ENCODE measurements around the gene TMEM125. TPM values are rescaled to one million over a fixed set of nuclear protein-coding genes. Genes with fewer than 3 reads are reported as not detected.

TMEM125 gene
- polyA plus RNA-seq, 2 donors, result 10.9 to 11.7 TPM

DNA sequence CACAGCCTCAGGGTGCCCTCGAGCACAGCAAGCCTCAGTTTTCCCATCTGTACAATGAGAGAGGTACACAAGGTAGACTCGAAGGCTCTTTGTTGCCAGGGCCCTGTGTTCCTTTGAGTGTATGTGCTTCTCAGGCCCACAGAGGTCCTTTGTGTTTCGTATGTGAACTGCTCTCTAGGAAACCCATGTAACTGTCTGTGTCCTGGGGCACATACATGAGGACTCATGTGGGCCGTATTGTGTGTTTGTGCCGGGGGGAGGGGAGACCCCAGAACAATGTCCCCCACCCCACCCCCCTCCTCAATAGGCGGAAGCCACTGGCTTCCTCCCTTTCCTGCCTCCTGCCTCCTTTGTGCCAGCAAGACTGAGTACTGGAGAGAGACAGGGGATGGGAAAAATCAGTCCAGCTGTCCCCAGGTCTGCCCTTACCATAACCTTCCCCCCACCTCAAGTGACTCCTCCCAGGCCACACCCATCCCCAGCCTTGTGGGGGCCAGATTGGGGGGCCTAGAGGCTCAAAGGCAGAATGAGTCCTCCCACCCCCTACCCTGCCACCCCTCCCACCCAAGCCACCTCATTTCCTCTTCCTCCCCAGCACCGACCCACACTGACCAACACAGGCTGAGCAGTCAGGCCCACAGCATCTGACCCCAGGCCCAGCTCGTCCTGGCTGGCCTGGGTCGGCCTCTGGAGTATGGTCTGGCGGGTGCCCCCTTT is 30.8 kb downstream of the TMEM125 start, which contains the start of gene TIE1:
Gene TIE1, plus strand, starts transcription at position 605 of the 717 bp plus-strand sequence. Its CDS starts 90 bp downstream, at position 695.
- Histone ChIP-seq H3K27ac (ENCODE audit: low read depth in 2 of 2, low read length in 1 of 2) (peak within 1 kb of the TSS in 1 of 2 donors; percentile 48), H3K4me1 (ENCODE audit: control insufficient read depth in 2 of 2, insufficient read depth in 2 of 2, low read length in 1 of 2) (peaks cover 2 to 8% of the 10 kb centered on the region in 2 donors), H3K27me3 (ENCODE audit: control insufficient read depth in 1 of 2, insufficient read depth in 2 of 2, low read length in 2 of 2) (no peaks in the 10 kb centered on the region), H3K36me3 (ENCODE audit: control insufficient read depth in 2 of 2, insufficient read depth in 2 of 2, low read length in 1 of 2) (peaks cover 0 to under 1% of the 10 kb centered on the region in 2 donors), H3K9me3 (ENCODE audit: control insufficient read depth in 2 of 2, insufficient read depth in 1 of 2, low read depth in 1 of 2, low read length in 1 of 2) (no peaks in the 10 kb centered on the region), H3K4me3 (ENCODE audit: low read depth in 1 of 2, low read length in 2 of 2) (no peak within 1 kb of the TSS)
- 71 to 75% methylated on average over 9 to 10 of the region's 10 CpGs for WGBS, 2 donors

DNA sequence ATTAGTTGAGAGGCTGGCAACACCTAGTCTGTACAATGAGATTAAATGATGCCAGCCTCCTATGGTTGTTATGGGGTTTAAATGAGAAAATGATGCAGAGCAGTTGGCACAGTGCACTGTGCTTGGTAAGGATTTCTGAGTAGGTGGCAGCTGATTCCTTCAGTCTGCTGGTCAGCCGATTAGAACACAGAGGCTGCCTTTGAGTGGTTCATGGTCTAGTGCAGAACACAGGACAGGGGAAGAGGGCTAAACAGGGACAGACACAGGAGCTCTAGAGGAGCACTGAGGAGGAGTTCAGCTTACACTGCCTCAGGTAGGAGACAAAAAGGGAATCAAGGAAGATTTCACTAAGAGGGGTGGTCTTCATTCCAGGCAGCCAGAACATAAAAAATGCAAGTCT is 32.4 kb downstream of the TMEM125 start:
- H3K9me3 ChIP-seq (ENCODE audit: control insufficient read depth in 2 of 2, insufficient read depth in 1 of 2, low read depth in 1 of 2, low read length in 1 of 2), result no peaks in the 10 kb centered on the region
- WGBS, 2 donors, result 74 to 85% methylated on average over 1 of the region's 1 CpG
- H3K27ac ChIP-seq (ENCODE audit: low read depth in 2 of 2, low read length in 1 of 2), result no peak overlapping the region
- H3K27me3 ChIP-seq (ENCODE audit: control insufficient read depth in 1 of 2, insufficient read depth in 2 of 2, low read length in 2 of 2), result no peaks in the 10 kb centered on the region
- peaks cover 2 to 8% of the 10 kb centered on the region in 2 donors for H3K4me1 ChIP-seq (ENCODE audit: control insufficient read depth in 2 of 2, insufficient read depth in 2 of 2, low read length in 1 of 2)
- peaks cover 0 to 2% of the 10 kb centered on the region in 2 donors for H3K36me3 ChIP-seq (ENCODE audit: control insufficient read depth in 2 of 2, insufficient read depth in 2 of 2, low read length in 1 of 2)
- H3K4me3 ChIP-seq (ENCODE audit: low read depth in 1 of 2, low read length in 2 of 2), result no peak overlapping the region

- Histone ChIP-seq H3K9me3 (ENCODE audit: control insufficient read depth in 2 of 2, insufficient read depth in 1 of 2, low read depth in 1 of 2, low read length in 1 of 2) (no peaks in the 10 kb centered on the region), H3K4me1 (ENCODE audit: control insufficient read depth in 2 of 2, insufficient read depth in 2 of 2, low read length in 1 of 2) (peaks cover 2 to 8% of the 10 kb centered on the region in 2 donors), H3K4me3 (ENCODE audit: low read depth in 1 of 2, low read length in 2 of 2) (no peak overlapping the region), H3K27ac (ENCODE audit: low read depth in 2 of 2, low read length in 1 of 2) (no peak overlapping the region), H3K27me3 (ENCODE audit: control insufficient read depth in 1 of 2, insufficient read depth in 2 of 2, low read length in 2 of 2) (no peaks in the 10 kb centered on the region), H3K36me3 (ENCODE audit: control insufficient read depth in 2 of 2, insufficient read depth in 2 of 2, low read length in 1 of 2) (peaks cover 0 to 2% of the 10 kb centered on the region in 2 donors)
- 72 to 73% methylated on average over 7 of the region's 7 CpGs for WGBS, 2 donors
These were observed 33.1 kb downstream of the TMEM125 start for GRCh38 chr1:43302721-43303470.

GRCh38 chr1:43303471-43304313 is 33.9 kb downstream of the TMEM125 start:
- Histone ChIP-seq H3K4me3 (ENCODE audit: low read depth in 1 of 2, low read length in 2 of 2) (no peak overlapping the region), H3K36me3 (ENCODE audit: control insufficient read depth in 2 of 2, insufficient read depth in 2 of 2, low read length in 1 of 2) (peaks cover 0 to 2% of the 10 kb centered on the region in 2 donors), H3K27me3 (ENCODE audit: control insufficient read depth in 1 of 2, insufficient read depth in 2 of 2, low read length in 2 of 2) (no peaks in the 10 kb centered on the region), H3K27ac (ENCODE audit: low read depth in 2 of 2, low read length in 1 of 2) (no peak overlapping the region), H3K4me1 (ENCODE audit: control insufficient read depth in 2 of 2, insufficient read depth in 2 of 2, low read length in 1 of 2) (peaks cover 2 to 8% of the 10 kb centered on the region in 2 donors), H3K9me3 (ENCODE audit: control insufficient read depth in 2 of 2, insufficient read depth in 1 of 2, low read depth in 1 of 2, low read length in 1 of 2) (no peaks in the 10 kb centered on the region)
- 60 to 66% methylated on average over 8 of the region's 8 CpGs for WGBS, 2 donors

DNA sequence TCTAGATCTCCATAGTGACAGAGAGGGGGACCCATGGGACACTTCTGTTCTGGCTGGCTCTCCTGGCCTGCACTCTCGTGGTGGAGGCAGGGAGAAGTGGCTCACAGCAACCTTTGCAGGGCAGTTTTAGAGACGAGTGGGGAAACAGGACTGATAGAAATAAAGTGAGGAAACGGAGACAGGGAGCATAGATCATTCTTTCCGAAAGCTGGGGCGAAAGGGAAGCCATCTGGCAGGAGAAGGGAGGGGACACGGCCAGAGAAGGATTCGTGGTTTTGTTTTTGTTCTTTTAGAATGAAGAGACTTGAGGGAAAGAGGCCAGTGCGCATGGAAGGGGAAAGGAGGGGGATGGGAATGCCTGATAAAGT is 34.5 kb downstream of the TMEM125 start:
- no peak overlapping the region for H3K4me3 ChIP-seq (ENCODE audit: low read depth in 1 of 2, low read length in 2 of 2)
- peaks cover 0 to 2% of the 10 kb centered on the region in 2 donors for H3K36me3 ChIP-seq (ENCODE audit: control insufficient read depth in 2 of 2, insufficient read depth in 2 of 2, low read length in 1 of 2)
- 34 to 53% methylated on average over 8 of the region's 8 CpGs for WGBS, 2 donors
- H3K9me3 ChIP-seq (ENCODE audit: control insufficient read depth in 2 of 2, insufficient read depth in 1 of 2, low read depth in 1 of 2, low read length in 1 of 2), result no peaks in the 10 kb centered on the region
- no peaks in the 10 kb centered on the region for H3K27me3 ChIP-seq (ENCODE audit: control insufficient read depth in 1 of 2, insufficient read depth in 2 of 2, low read length in 2 of 2)
- no peak overlapping the region for H3K27ac ChIP-seq (ENCODE audit: low read depth in 2 of 2, low read length in 1 of 2)
- peaks cover 2 to 8% of the 10 kb centered on the region in 2 donors for H3K4me1 ChIP-seq (ENCODE audit: control insufficient read depth in 2 of 2, insufficient read depth in 2 of 2, low read length in 1 of 2)

- WGBS, 2 donors, result 89% methylated on average over 37 to 46 of the region's 46 CpGs
- H3K4me1 ChIP-seq (ENCODE audit: control insufficient read depth in 2 of 2, insufficient read depth in 2 of 2, low read length in 1 of 2), result peaks cover 2 to 8% of the 10 kb centered on the region in 2 donors
- no peak overlapping the region for H3K27ac ChIP-seq (ENCODE audit: low read depth in 2 of 2, low read length in 1 of 2)
- no peak overlapping the region for H3K4me3 ChIP-seq (ENCODE audit: low read depth in 1 of 2, low read length in 2 of 2)
- H3K27me3 ChIP-seq (ENCODE audit: control insufficient read depth in 1 of 2, insufficient read depth in 2 of 2, low read length in 2 of 2), result no peaks in the 10 kb centered on the region
- H3K36me3 ChIP-seq (ENCODE audit: control insufficient read depth in 2 of 2, insufficient read depth in 2 of 2, low read length in 1 of 2), result peaks cover 0 to 2% of the 10 kb centered on the region in 2 donors
- H3K9me3 ChIP-seq (ENCODE audit: control insufficient read depth in 2 of 2, insufficient read depth in 1 of 2, low read depth in 1 of 2, low read length in 1 of 2), result no peaks in the 10 kb centered on the region
These were observed 35.1 kb downstream of the TMEM125 start for GRCh38 chr1:43304771-43305300.

DNA sequence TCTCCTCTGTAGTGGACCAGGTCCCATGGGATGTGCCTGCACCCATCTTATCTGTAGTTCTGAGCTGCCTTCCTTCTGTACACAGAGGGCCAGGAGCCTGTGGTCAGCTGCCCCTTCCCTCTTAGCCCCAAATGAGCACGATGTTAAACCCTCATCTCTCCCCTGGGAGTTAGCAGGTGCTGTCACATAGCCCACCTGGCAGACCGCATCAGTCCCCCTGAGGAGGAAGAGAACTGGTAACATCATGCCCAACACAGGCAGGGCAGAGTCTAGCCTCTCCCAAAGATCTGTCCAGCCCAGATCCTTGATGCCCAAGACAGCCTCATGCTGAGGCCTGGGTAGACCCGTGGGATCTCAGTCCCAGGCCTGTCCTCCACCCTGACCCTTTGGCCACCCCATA is 35.7 kb downstream of the TMEM125 start:
- H3K27ac ChIP-seq (ENCODE audit: low read depth in 2 of 2, low read length in 1 of 2), result no peak overlapping the region
- no peaks in the 10 kb centered on the region for H3K27me3 ChIP-seq (ENCODE audit: control insufficient read depth in 1 of 2, insufficient read depth in 2 of 2, low read length in 2 of 2)
- H3K9me3 ChIP-seq (ENCODE audit: control insufficient read depth in 2 of 2, insufficient read depth in 1 of 2, low read depth in 1 of 2, low read length in 1 of 2), result no peaks in the 10 kb centered on the region
- H3K4me1 ChIP-seq (ENCODE audit: control insufficient read depth in 2 of 2, insufficient read depth in 2 of 2, low read length in 1 of 2), result peaks cover 2 to 8% of the 10 kb centered on the region in 2 donors
- H3K36me3 ChIP-seq (ENCODE audit: control insufficient read depth in 2 of 2, insufficient read depth in 2 of 2, low read length in 1 of 2), result peaks cover 0 to 2% of the 10 kb centered on the region in 2 donors
- WGBS, 2 donors, result 73 to 74% methylated on average over 3 of the region's 3 CpGs
- H3K4me3 ChIP-seq (ENCODE audit: low read depth in 1 of 2, low read length in 2 of 2), result no peak overlapping the region

DNA sequence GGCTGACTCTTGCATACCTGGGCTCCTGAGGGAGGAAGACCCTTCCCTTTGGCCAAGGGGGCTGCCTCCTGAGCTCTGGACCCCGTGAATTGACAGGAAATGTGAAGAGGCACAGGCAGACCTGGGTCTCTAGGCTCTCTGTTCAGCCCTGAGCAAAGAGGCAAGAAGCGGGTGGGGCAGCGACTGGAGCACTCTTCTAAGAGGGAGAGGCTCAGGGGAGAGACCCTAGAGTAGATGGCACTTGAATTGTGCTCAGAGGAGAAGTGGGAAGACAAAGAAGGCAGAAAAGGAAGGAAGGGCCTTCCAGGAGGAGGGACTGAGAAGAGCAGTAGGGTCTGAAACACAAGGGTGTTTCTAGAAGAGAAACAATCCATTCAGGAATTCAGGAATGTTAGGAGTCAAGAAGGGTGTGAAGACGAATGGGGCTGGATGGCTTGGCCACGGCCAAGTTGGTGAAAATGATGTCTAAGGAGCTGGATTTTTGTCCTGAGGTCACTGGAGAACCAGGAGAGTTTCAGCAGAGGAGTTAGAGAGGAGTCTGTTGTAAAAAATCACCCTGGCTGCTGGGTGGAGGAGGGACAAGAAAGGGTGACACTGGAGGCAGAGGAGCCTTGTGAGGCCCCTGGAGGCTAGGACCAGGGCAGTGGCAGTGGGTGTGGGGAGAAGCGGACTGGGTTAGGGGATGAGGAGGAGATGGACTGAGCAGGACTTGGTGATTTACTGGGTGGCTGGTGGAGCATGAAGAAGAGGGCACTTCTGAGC is 36.3 kb downstream of the TMEM125 start:
- H3K27me3 ChIP-seq (ENCODE audit: control insufficient read depth in 1 of 2, insufficient read depth in 2 of 2, low read length in 2 of 2), result no peaks in the 10 kb centered on the region
- no peak overlapping the region for H3K27ac ChIP-seq (ENCODE audit: low read depth in 2 of 2, low read length in 1 of 2)
- H3K4me3 ChIP-seq (ENCODE audit: low read depth in 1 of 2, low read length in 2 of 2), result no peak overlapping the region
- H3K9me3 ChIP-seq (ENCODE audit: control insufficient read depth in 2 of 2, insufficient read depth in 1 of 2, low read depth in 1 of 2, low read length in 1 of 2), result no peaks in the 10 kb centered on the region
- WGBS, 2 donors, result 78 to 80% methylated on average over 6 of the region's 6 CpGs
- peaks cover 2 to 8% of the 10 kb centered on the region in 2 donors for H3K4me1 ChIP-seq (ENCODE audit: control insufficient read depth in 2 of 2, insufficient read depth in 2 of 2, low read length in 1 of 2)
- H3K36me3 ChIP-seq (ENCODE audit: control insufficient read depth in 2 of 2, insufficient read depth in 2 of 2, low read length in 1 of 2), result peaks cover 0 to 2% of the 10 kb centered on the region in 2 donors

All from esophagus (tissue), 2 donors.